Measurements from ENCODE around the gene TIA1.

Gene TIA1

DNA sequence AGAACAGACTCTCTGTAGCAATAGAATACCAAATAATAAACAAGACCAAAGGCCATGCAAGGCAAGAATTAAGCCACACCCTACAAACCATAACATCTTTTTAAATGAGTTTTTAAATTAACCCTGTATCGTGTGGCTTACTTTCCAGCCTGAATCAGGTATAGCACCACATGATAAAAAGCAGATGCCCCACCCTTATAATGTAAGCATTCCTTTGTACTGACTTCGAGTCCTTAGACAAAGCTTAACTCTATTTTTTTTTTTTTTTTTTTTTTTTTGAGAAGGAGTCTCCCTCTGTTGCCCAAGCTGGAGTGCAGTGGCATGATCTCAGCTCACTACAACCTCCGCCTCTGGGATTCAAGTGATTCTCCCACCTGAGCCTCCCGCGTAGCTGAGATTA is 55.9 kb downstream of the TIA1 start:
- no peaks in the 10 kb centered on the region for H4K20me1 ChIP-seq (ENCODE audit: control insufficient read depth, insufficient read depth, low read depth, low read length)
- no peak overlapping the region for H3K4me3 ChIP-seq (ENCODE audit: low read length)
- no peaks in the 10 kb centered on the region for H3K9me3 ChIP-seq (ENCODE audit: control insufficient read depth, insufficient read depth, low read length)
- no peak overlapping the region for H3K27ac ChIP-seq (ENCODE audit: low read depth, low read length)
- no peak overlapping the region for H3K4me2 ChIP-seq (ENCODE audit: low read length)
- no peaks in the 10 kb centered on the region for H3K9me2 ChIP-seq (replicated peaks; ENCODE audit: control insufficient read depth, low read length)
- no peak for TF ChIP-seq EZH2phosphoT487 (IDR thresholded peaks at IDR 0.05; ENCODE audit: borderline replicate concordance, low read length)
- TF ChIP-seq, protein P1, sequence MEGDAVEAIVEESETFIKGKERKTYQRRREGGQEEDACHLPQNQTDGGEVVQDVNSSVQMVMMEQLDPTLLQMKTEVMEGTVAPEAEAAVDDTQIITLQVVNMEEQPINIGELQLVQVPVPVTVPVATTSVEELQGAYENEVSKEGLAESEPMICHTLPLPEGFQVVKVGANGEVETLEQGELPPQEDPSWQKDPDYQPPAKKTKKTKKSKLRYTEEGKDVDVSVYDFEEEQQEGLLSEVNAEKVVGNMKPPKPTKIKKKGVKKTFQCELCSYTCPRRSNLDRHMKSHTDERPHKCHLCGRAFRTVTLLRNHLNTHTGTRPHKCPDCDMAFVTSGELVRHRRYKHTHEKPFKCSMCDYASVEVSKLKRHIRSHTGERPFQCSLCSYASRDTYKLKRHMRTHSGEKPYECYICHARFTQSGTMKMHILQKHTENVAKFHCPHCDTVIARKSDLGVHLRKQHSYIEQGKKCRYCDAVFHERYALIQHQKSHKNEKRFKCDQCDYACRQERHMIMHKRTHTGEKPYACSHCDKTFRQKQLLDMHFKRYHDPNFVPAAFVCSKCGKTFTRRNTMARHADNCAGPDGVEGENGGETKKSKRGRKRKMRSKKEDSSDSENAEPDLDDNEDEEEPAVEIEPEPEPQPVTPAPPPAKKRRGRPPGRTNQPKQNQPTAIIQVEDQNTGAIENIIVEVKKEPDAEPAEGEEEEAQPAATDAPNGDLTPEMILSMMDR (IDR thresholded peaks at IDR 0.05; ENCODE audit: low read depth, low read length, poor library complexity, severe bottlenecking), result no peak
- peaks cover 11% of the 10 kb centered on the region for H3K4me1 ChIP-seq (ENCODE audit: control insufficient read depth, low read length)
- H3K27me3 ChIP-seq (ENCODE audit: control insufficient read depth, low read length), result no peaks in the 10 kb centered on the region
- peaks cover 10% of the 10 kb centered on the region for H3F3A ChIP-seq (ENCODE audit: control insufficient read depth, insufficient read depth)
- H3K36me3 ChIP-seq (ENCODE audit: control insufficient read depth, low read length), result no peaks in the 10 kb centered on the region; the same call in 1 of the 2 replicates
- peaks cover 19% of the 10 kb centered on the region for H3K79me2 ChIP-seq (ENCODE audit: control insufficient read depth, low read length)

DNA sequence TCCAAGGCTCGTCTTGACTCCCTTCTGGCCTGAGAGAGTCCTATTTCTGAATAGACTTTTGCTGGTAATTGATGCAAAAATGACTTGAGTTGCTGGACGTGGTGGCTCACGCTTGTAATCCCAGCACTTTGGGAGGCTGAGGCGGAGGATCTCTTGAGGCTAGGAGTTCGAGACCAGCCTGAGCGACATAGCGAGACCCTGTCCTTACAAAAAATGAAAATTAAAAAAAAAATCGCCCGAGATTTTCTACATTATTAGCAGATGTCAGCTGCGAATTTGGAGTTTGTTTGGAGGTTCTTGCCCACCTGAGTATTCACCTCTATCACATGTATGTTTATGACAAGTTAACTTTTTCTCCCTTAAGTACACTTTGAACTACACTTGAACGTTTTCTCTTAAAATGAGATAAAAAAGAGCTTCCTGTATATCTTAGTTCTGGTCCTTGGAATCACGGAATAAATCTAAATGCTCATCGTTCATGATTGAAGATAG is 57.1 kb downstream of the TIA1 start:
- no peaks in the 10 kb centered on the region for H3K9me2 ChIP-seq (replicated peaks; ENCODE audit: control insufficient read depth, low read length)
- no peaks in the 10 kb centered on the region for H3K9me3 ChIP-seq (ENCODE audit: control insufficient read depth, insufficient read depth, low read length)
- H3K27ac ChIP-seq (ENCODE audit: low read depth, low read length), result peak overlapping the region; percentile 85
- no peaks in the 10 kb centered on the region for H4K20me1 ChIP-seq (ENCODE audit: control insufficient read depth, insufficient read depth, low read depth, low read length)
- H3F3A ChIP-seq (ENCODE audit: control insufficient read depth, insufficient read depth), result peaks cover 10% of the 10 kb centered on the region
- H3K79me2 ChIP-seq (ENCODE audit: control insufficient read depth, low read length), result peaks cover 22% of the 10 kb centered on the region
- H3K36me3 ChIP-seq (ENCODE audit: control insufficient read depth, low read length), result no peaks in the 10 kb centered on the region; the same call in 1 of the 2 replicates
- H3K4me1 ChIP-seq (ENCODE audit: control insufficient read depth, low read length), result peaks cover 11% of the 10 kb centered on the region
- TF ChIP-seq EZH2phosphoT487 (IDR thresholded peaks at IDR 0.05; ENCODE audit: borderline replicate concordance, low read length), result no peak
- TF ChIP-seq, protein P1 (IDR thresholded peaks at IDR 0.05; ENCODE audit: low read depth, low read length, poor library complexity, severe bottlenecking), result no peak
- no peaks in the 10 kb centered on the region for H3K27me3 ChIP-seq (ENCODE audit: control insufficient read depth, low read length)
- peak overlapping the region; percentile 77 for H3K4me3 ChIP-seq (ENCODE audit: low read length)
- peak overlapping the region; percentile 66 for H3K4me2 ChIP-seq (ENCODE audit: low read length)

DNA sequence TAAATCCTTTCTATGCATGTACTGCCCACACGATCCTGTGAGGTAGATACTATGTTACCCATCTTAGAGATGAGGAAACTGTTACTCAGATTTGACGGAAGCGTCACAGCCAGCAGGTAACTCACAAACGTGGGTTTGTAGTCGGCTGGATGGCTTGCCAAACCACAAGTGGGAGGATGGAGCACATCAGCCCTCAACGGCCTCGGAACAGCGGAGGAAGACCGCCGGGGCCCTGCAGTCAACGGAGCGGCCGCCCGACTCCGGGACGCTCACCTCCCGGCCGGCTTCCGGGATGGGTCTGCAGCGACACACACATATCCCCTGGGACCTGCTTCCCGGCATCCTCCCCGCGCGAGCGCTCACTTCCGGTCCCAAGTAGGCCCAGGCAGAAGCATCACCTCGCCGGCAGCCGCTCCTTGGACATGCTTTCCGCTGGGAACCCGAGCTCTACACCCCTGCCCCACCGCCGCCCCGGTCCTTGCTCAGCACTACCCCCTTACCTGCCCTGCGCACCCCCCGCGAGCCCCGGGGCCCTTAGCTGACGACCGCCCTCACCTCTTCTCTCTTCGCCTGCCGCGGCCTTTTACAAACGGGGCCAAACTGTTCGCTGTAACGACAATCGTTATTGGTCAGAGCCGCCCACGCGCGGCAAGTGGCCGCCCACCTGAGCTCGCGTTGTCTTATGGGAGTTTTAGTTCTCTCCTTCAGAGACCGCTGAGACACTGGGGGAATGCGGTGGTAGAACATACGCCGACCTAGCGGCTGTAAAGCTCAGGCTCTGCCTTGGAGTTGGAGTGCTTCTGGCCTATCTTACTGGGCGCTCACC is 57.8 kb downstream of the TIA1 start, which contains the start of gene C2orf42:
Gene C2orf42, minus strand, starts transcription at position 602 of the 826 bp plus-strand sequence. CDS start 9,034 bp downstream, outside the sequence.
- Histone ChIP-seq H3K4me3 (ENCODE audit: low read length) (peak within 1 kb of the TSS; percentile 77), H3K27ac (ENCODE audit: low read depth, low read length) (peak within 1 kb of the TSS; percentile 85), H3F3A (ENCODE audit: control insufficient read depth, insufficient read depth) (peaks cover 10% of the 10 kb centered on the region), H4K20me1 (ENCODE audit: control insufficient read depth, insufficient read depth, low read depth, low read length) (no peaks in the 10 kb centered on the region), H3K9me2 (replicated peaks; ENCODE audit: control insufficient read depth, low read length) (no peaks in the 10 kb centered on the region), H3K36me3 (ENCODE audit: control insufficient read depth, low read length) (no peaks in the 10 kb centered on the region; the same call in 1 of the 2 replicates), H3K27me3 (ENCODE audit: control insufficient read depth, low read length) (no peaks in the 10 kb centered on the region), H3K4me2 (ENCODE audit: low read length) (peak within 1 kb of the TSS; percentile 66), H3K9me3 (ENCODE audit: control insufficient read depth, insufficient read depth, low read length) (no peaks in the 10 kb centered on the region), H3K4me1 (ENCODE audit: control insufficient read depth, low read length) (peaks cover 11% of the 10 kb centered on the region), H3K79me2 (ENCODE audit: control insufficient read depth, low read length) (peaks cover 26% of the 10 kb centered on the region)
- TF ChIP-seq, protein P1 (IDR thresholded peaks at IDR 0.05; ENCODE audit: low read depth, low read length, poor library complexity, severe bottlenecking), result no peak
- TF ChIP-seq EZH2phosphoT487 (IDR thresholded peaks at IDR 0.05; ENCODE audit: borderline replicate concordance, low read length), result no peak
